Activated T-cell treated with anti-CD3 and anti-CD28 coated beads, Interleukin-2, amount 50 U/mL, for 4 hours (primary cell): Measurements from ENCODE around the gene MARVELD2. TPM values are rescaled to one million over a fixed set of nuclear protein-coding genes. Genes with fewer than 3 reads are reported as not detected.
"Not testable (repeated sequence)": the region's sequence is repeated elsewhere in the genome, so short reads cannot be mapped to it uniquely, and the experiment has no call there.

ENCODE experiments used
- ATAC-seq, 2 donors: fragments of 200-7000 bp; cut with Tn5 transposase; one replicate each; pipeline ENCODE4 v1.10.0; 2021
- DNase-seq: peaks from one replicate; pipeline ENCODE4 v3.0.0-alpha.2; 2020
- H3K27me3 Mint-ChIP-seq: one replicate; pipeline ENCODE4 v1.8.0; 2021; ENCODE audit warnings: low read depth, mixed read lengths
- H3K36me3 Mint-ChIP-seq: one replicate; pipeline ENCODE4 v1.8.0; 2022; ENCODE audit warnings: mixed read lengths; ENCODE audit not compliant: insufficient read depth
- H3K4me1 Mint-ChIP-seq: one replicate; pipeline ENCODE4 v1.8.0; 2021; ENCODE audit warnings: low read depth, mixed read lengths
- H3K4me3 Mint-ChIP-seq: one replicate; pipeline ENCODE4 v1.8.0; 2021; ENCODE audit warnings: mild to moderate bottlenecking, moderate library complexity, mixed read lengths
- H3K9me3 Mint-ChIP-seq: one replicate; pipeline ENCODE4 v1.8.0; 2021; ENCODE audit warnings: mixed read lengths
- total RNA-seq, 3 donors: library from RNA; stranded (reverse); gene quantifications; one replicate each; pipeline ENCODE4 v1.2.1, GENCODE V29; 2021

Gene MARVELD2
- total RNA-seq, 3 donors from 2014 or later, result 0.46 to 0.53 (median 0.48) TPM

DNA sequence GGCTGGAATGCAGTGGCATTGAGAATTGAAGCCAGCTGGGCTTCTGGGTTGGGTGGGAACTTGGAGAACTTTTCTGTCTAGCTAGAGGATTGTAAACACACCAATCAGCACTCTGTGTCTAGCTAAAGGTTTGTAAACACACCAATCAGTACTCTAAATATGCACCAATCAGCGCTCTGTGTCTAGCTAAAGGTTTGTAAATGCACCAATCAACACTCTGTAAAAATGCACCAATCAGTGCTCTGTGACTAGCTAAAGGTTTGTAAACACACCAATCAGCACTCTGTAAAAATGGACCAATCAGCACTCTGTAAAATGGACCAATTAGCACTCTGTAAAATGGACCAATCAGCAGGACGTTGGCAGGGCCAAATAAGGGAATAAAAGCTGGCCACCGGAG, 51.5 kb downstream of the MARVELD2 start:
- H3K36me3 Mint-ChIP-seq, H3K4me1 Mint-ChIP-seq, H3K4me3 Mint-ChIP-seq, H3K9me3 Mint-ChIP-seq, DNase-seq, H3K27me3 Mint-ChIP-seq, ATAC-seq: not testable (repeated sequence)

- DNase-seq (no peak), ATAC-seq (no peak)
- no peaks in the 10 kb centered on the region for H3K4me1 Mint-ChIP-seq
- no peaks in the 10 kb centered on the region for H3K36me3 Mint-ChIP-seq
- H3K4me3 Mint-ChIP-seq, result no peak overlapping the region
- H3K9me3 Mint-ChIP-seq, result no peaks in the 10 kb centered on the region
- no peaks in the 10 kb centered on the region for H3K27me3 Mint-ChIP-seq
Observed at GRCh38 chr5:69467442-69468225, 52.7 kb downstream of the MARVELD2 start.

GRCh38 chr5:69468631-69469030, 53.7 kb downstream of the MARVELD2 start:
- Mint-ChIP-seq H3K4me3 (no peak overlapping the region), H3K27me3 (no peaks in the 10 kb centered on the region), H3K9me3 (no peaks in the 10 kb centered on the region), H3K4me1 (no peaks in the 10 kb centered on the region), H3K36me3 (no peaks in the 10 kb centered on the region)
- DNase-seq (no peak), ATAC-seq (no peak)

DNA sequence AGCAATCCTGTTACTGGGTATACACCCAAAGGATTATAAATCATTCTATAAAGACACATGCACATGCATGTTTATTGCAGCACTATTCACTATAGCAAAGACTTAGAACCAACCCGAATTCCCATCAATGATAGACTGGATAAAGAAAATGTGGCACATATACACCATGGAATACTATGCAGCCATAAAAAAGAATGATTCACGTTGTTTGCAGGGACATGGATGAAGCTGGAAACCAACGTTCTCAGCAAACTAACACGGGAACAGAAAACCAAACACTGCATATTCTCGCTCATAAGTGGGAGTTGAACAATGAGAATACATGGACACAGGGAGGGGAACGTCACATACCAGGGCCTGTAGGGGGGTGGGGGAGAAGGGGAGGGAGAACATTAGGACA, 56.6 kb downstream of the MARVELD2 start:
- H3K27me3 Mint-ChIP-seq, H3K36me3 Mint-ChIP-seq, H3K4me1 Mint-ChIP-seq, DNase-seq, H3K4me3 Mint-ChIP-seq, ATAC-seq, H3K9me3 Mint-ChIP-seq: not testable (repeated sequence)

- H3K27me3 Mint-ChIP-seq, ATAC-seq, H3K36me3 Mint-ChIP-seq, H3K9me3 Mint-ChIP-seq, H3K4me3 Mint-ChIP-seq, DNase-seq, H3K4me1 Mint-ChIP-seq: not testable (repeated sequence)
Observed at GRCh38 chr5:69472535-69473143, 57.7 kb downstream of the MARVELD2 start.

- no peak for DNase-seq
- no peak overlapping the region for H3K4me3 Mint-ChIP-seq
- no peak for ATAC-seq
- H3K9me3 Mint-ChIP-seq, result no peaks in the 10 kb centered on the region
- no peaks in the 10 kb centered on the region for H3K36me3 Mint-ChIP-seq
- no peaks in the 10 kb centered on the region for H3K4me1 Mint-ChIP-seq
- no peaks in the 10 kb centered on the region for H3K27me3 Mint-ChIP-seq
Observed at GRCh38 chr5:69477170-69477569, 62.3 kb downstream of the MARVELD2 start.

DNA sequence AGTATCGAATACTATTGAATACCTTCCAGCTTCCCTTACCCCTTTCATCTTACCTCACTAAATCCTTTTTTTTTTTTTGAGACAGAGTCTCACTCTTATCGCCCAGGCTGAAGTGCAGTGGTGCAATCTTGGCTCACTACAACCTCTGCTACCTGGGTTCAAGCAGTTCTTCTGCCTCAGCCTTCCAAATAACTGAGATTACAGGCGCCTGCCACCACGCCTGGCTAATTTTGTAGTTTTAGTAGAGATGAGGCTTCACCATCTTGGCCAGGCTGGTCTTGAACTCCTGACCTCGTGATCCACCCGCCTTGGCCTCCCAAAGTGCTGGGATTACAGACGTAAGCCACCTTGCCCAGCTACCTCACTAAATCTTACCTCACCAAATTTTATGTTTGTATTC, 63.4 kb downstream of the MARVELD2 start:
- DNase-seq, H3K4me1 Mint-ChIP-seq, H3K9me3 Mint-ChIP-seq, H3K27me3 Mint-ChIP-seq, ATAC-seq, H3K4me3 Mint-ChIP-seq, H3K36me3 Mint-ChIP-seq: not testable (repeated sequence)

GRCh38 chr5:69484891-69485290, 70.0 kb downstream of the MARVELD2 start:
- no peaks in the 10 kb centered on the region for H3K36me3 Mint-ChIP-seq
- ATAC-seq (no peak), DNase-seq (no peak)
- H3K9me3 Mint-ChIP-seq, result no peaks in the 10 kb centered on the region
- peaks cover 19% of the 10 kb centered on the region for H3K27me3 Mint-ChIP-seq
- no peaks in the 10 kb centered on the region for H3K4me1 Mint-ChIP-seq
- H3K4me3 Mint-ChIP-seq, result no peak overlapping the region

DNA sequence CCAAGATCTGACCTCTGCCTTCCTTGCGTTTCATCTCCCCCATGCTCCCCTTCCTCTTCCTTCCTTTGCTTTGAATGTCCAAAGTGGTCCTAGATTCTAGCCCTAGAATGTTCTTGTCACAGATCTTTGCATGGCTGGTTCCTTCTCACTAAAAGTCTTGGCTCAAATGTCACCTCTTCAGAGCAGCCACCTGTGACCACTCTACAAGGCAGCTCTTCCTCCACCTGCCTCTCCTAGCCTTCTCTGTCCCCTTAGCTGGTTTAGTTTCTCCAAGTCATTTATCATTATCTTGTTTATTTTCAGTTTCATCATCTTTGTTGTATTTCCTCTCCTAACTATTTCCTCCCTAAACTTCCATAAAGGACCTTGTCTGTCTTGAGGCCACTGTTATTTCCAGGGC, 70.6 kb downstream of the MARVELD2 start:
- peaks cover 19% of the 10 kb centered on the region for H3K27me3 Mint-ChIP-seq
- DNase-seq, result no peak
- ATAC-seq, result no peak
- no peak overlapping the region for H3K4me3 Mint-ChIP-seq
- no peaks in the 10 kb centered on the region for H3K4me1 Mint-ChIP-seq
- H3K36me3 Mint-ChIP-seq, result no peaks in the 10 kb centered on the region
- no peaks in the 10 kb centered on the region for H3K9me3 Mint-ChIP-seq

- ATAC-seq, result no peak
- Mint-ChIP-seq H3K4me3 (no peak overlapping the region), H3K9me3 (no peaks in the 10 kb centered on the region), H3K27me3 (peaks cover 42% of the 10 kb centered on the region), H3K36me3 (no peaks in the 10 kb centered on the region), H3K4me1 (peaks cover 11% of the 10 kb centered on the region)
- DNase-seq, result no peak
Observed at GRCh38 chr5:69489246-69489645, 74.3 kb downstream of the MARVELD2 start.

- no peak overlapping the region for H3K4me3 Mint-ChIP-seq
- H3K36me3 Mint-ChIP-seq, result no peaks in the 10 kb centered on the region
- peaks cover 11% of the 10 kb centered on the region for H3K4me1 Mint-ChIP-seq
- no peaks in the 10 kb centered on the region for H3K9me3 Mint-ChIP-seq
- peaks cover 54% of the 10 kb centered on the region for H3K27me3 Mint-ChIP-seq
- DNase-seq (no peak), ATAC-seq (no peak)
Observed at GRCh38 chr5:69491027-69491426, 76.1 kb downstream of the MARVELD2 start.

- peaks cover 11% of the 10 kb centered on the region for H3K4me1 Mint-ChIP-seq
- no peak for DNase-seq
- peaks cover 53% of the 10 kb centered on the region for H3K27me3 Mint-ChIP-seq
- peak overlapping the region; percentile 70 for H3K4me3 Mint-ChIP-seq
- H3K36me3 Mint-ChIP-seq, result no peaks in the 10 kb centered on the region
- ATAC-seq, result no peak
- no peaks in the 10 kb centered on the region for H3K9me3 Mint-ChIP-seq
Observed at GRCh38 chr5:69491838-69492390, 77.0 kb downstream of the MARVELD2 start.

DNA sequence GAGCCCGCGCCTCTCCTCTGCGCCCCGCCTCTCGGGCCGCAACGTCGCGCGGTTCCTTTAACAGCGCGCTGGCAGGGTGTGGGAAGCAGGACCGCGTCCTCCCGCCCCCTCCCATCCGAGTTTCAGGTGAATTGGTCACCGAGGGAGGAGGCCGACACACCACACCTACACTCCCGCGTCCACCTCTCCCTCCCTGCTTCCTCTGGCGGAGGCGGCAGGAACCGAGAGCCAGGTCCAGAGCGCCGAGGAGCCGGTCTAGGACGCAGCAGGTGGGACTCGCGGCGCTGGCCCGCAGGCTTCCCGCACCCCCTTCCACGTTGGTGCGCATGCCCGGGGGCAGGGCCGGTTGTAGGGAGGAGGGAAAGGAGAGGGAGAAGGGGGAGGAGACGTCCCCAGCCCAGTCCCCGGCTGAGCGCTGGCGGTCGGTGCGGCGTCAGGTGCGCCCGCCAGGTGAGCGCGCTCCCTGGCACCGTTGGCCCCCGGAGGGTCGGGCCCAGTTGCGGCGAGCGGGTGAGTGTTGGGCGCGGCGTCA, 77.5 kb downstream of the MARVELD2 start, which contains the start of gene OCLN:
Gene OCLN (plus strand): TSS at position 400 of the 532 bp plus-strand sequence. CDS start 11,455 bp downstream, outside the sequence.
- no peak for DNase-seq
- Mint-ChIP-seq H3K4me1 (peaks cover 11% of the 10 kb centered on the region), H3K36me3 (no peaks in the 10 kb centered on the region), H3K9me3 (no peaks in the 10 kb centered on the region), H3K4me3 (peak within 1 kb of the TSS; percentile 70), H3K27me3 (peaks cover 53% of the 10 kb centered on the region)
- peak; percentile 64 to 74 for ATAC-seq

- H3K9me3 Mint-ChIP-seq, result no peaks in the 10 kb centered on the region
- DNase-seq, result no peak
- H3K4me1 Mint-ChIP-seq, result peaks cover 11% of the 10 kb centered on the region
- H3K4me3 Mint-ChIP-seq, result peak overlapping the region; percentile 70
- H3K36me3 Mint-ChIP-seq, result no peaks in the 10 kb centered on the region
- peaks cover 55% of the 10 kb centered on the region for H3K27me3 Mint-ChIP-seq
- ATAC-seq, result peak; percentile 41 to 47
Observed at GRCh38 chr5:69492923-69493395, 78.0 kb downstream of the MARVELD2 start.
